Panc1 (cell line): ENCODE measurements around the gene RING1. TPM values are rescaled to one million over a fixed set of nuclear protein-coding genes. Genes with fewer than 3 reads are reported as not detected.

Experiments used
- ATAC-seq: fragments of 200-7000 bp; cut with Tn5 transposase; 2 replicates; pipeline ENCODE4 v1.9.1; 2020; ENCODE audit warnings: mild to moderate bottlenecking, moderate library complexity
- BruUV-seq: library from RNA; stranded (reverse); fragments of 400-500 nt; replicated peaks from 2 replicates; lab custom pipeline; 2021; lab: Mats Ljungman, UMichigan
- CTCF ChIA-PET: fragments of 300-600 bp; sonication (Branson Sonifier 250); formaldehyde crosslinking; loops from one replicate; lab custom pipeline; 2022; ENCODE audit warnings: antibody characterized with exemption; lab: Charles Lee
- POLR2A ChIA-PET: fragments of 300-600 bp; sonication (Branson Sonifier 250); formaldehyde crosslinking; loops from one replicate; lab custom pipeline; 2022; ENCODE audit warnings: antibody characterized with exemption; lab: Charles Lee
- DNase-seq: peaks from one replicate; pipeline ENCODE4 v3.0.0-alpha.2; 2010; ENCODE audit warnings: low read depth, low spot score
- H3K27ac ChIP-seq: 2 replicates; pipeline ENCODE4 v1.5.1; 2011; ENCODE audit warnings: mild to moderate bottlenecking, low read length, inconsistent platforms
- H3K27me3 ChIP-seq: fragments of 200-500 bp; sonication (Bioruptor generic); 2 replicates; pipeline ENCODE4 v1.6.0; 2014; ENCODE audit warnings: low read length, inconsistent platforms; ENCODE audit not compliant: control insufficient read depth, insufficient read depth
- H3K36me3 ChIP-seq: fragments of 200-500 bp; sonication (Bioruptor generic); 2 replicates; pipeline ENCODE4 v1.5.1; 2014; ENCODE audit warnings: inconsistent platforms, mild to moderate bottlenecking, low read length, moderate library complexity; ENCODE audit not compliant: control insufficient read depth, insufficient read depth
- H3K4me1 ChIP-seq: 2 replicates; pipeline ENCODE4 v1.5.1; 2011; ENCODE audit warnings: inconsistent platforms, mild to moderate bottlenecking, low read length, moderate library complexity; ENCODE audit not compliant: control insufficient read depth, insufficient read depth
- H3K4me3 ChIP-seq, 2 experiments: 2 replicates each; pipeline ENCODE4 v1.5.1; 2011 to 2012; ENCODE audit warnings: low read depth in 2 of 2, low read length in 2 of 2, mild to moderate bottlenecking in 2 of 2, inconsistent platforms in 1 of 2, moderate library complexity in 1 of 2
- H3K9me3 ChIP-seq: fragments of 200-500 bp; sonication (Bioruptor generic); 2 replicates; pipeline ENCODE4 v1.5.1; 2014; ENCODE audit warnings: low read depth, mild to moderate bottlenecking, inconsistent platforms, low read length, moderate library complexity; ENCODE audit not compliant: control insufficient read depth, insufficient read depth
- CTCF ChIP-seq: fragments of 450-650 bp; IDR thresholded peaks from 2 replicates; pipeline ENCODE4 v1.5.1; 2017; ENCODE audit warnings: mild to moderate bottlenecking
- POLR2AphosphoS5 ChIP-seq: IDR thresholded peaks from 2 replicates; pipeline ENCODE4 v1.6.1; 2012; ENCODE audit warnings: mild to moderate bottlenecking, low read depth, low read length, moderate library complexity
- REST ChIP-seq, 2 experiments: IDR thresholded peaks; 2 replicates each; pipeline ENCODE4 v1.6.1; 2011 to 2012; ENCODE audit warnings: low read depth in 2 of 2, control low read depth in 1 of 2, low read length in 1 of 2, mild to moderate bottlenecking in 1 of 2, moderate library complexity in 1 of 2; ENCODE audit not compliant: insufficient read depth in 1 of 2
- SIN3A ChIP-seq: IDR thresholded peaks from 2 replicates; pipeline ENCODE4 v1.6.1; 2012; ENCODE audit warnings: low read depth, mild to moderate bottlenecking, low read length, moderate library complexity, borderline replicate concordance; ENCODE audit not compliant: insufficient read depth
- TCF7L2 ChIP-seq: IDR thresholded peaks from 2 replicates; pipeline ENCODE4 v1.6.1; 2011; ENCODE audit warnings: mild to moderate bottlenecking, low read depth, low read length, inconsistent platforms
- in situ Hi-C: cut with HindIII; loops from 2 replicates; pipeline ENCODE4 v1.10.0; 2016; ENCODE audit warnings: low sequenced_read_pairs, low pct_unique_long_range_greater_than_20kb
- intact Hi-C: fragments of 100-400 bp; cut with micrococcal nuclease; formaldehyde crosslinking; loops from one replicate; pipeline ENCODE4 v1.10.0; 2022; ENCODE audit not compliant: unreplicated experiment
- total RNA-seq: library from RNA; stranded (reverse); gene quantifications from one replicate; pipeline ENCODE4 v1.2.1, GENCODE V29; 2021; ENCODE audit not compliant: unreplicated experiment

Gene RING1
- total RNA-seq, 1 experiment from 2014 or later, result 33.7 TPM

GRCh38 chr6:33241968-33242367 is 33.7 kb downstream of the RING1 start:
- ChIA-PET POLR2A (no interaction called here), CTCF (no interaction called here)
- H3K27ac ChIP-seq, result no peak overlapping the region
- H3K9me3 ChIP-seq, result no peaks in the 10 kb centered on the region
- no peak overlapping the region for H3K4me3 ChIP-seq
- in situ Hi-C loops (no loop called here), intact Hi-C loops (loop anchor here (10.0 kb wide), 1 partner anchor 227 kb away; no protein-coding TSS in a partner anchor)
- H3K27me3 ChIP-seq, result no peaks in the 10 kb centered on the region
- no TSS peak for BruUV-seq
- no peak for TF ChIP-seq TCF7L2
- no peak for TF ChIP-seq CTCF
- TF ChIP-seq SIN3A, result no peak
- no peak for TF ChIP-seq POLR2AphosphoS5
- no peak for TF ChIP-seq REST (IDR thresholded peaks at IDR 0.05; ENCODE audit: insufficient read depth in 1 of 2, low read depth in 2 of 2, low read length in 1 of 2)
- DNase-seq, result no peak
- no peaks in the 10 kb centered on the region for H3K4me1 ChIP-seq
- ATAC-seq, result no peak
- no peaks in the 10 kb centered on the region for H3K36me3 ChIP-seq

GRCh38 chr6:33243476-33243875 is 35.2 kb downstream of the RING1 start:
- H3K4me1 ChIP-seq, result no peaks in the 10 kb centered on the region
- CTCF ChIA-PET, result interaction anchor here (0.6 kb wide), 1 partner anchor 213 kb away, joined by 4 read pairs; no protein-coding TSS in a partner anchor
- no peak overlapping the region for H3K27ac ChIP-seq
- H3K4me3 ChIP-seq, result no peak overlapping the region
- TF ChIP-seq TCF7L2 (no peak), SIN3A (no peak), CTCF (no peak), REST (IDR thresholded peaks at IDR 0.05; ENCODE audit: insufficient read depth in 1 of 2, low read depth in 2 of 2, low read length in 1 of 2) (no peak), POLR2AphosphoS5 (no peak)
- H3K27me3 ChIP-seq, result no peaks in the 10 kb centered on the region
- BruUV-seq, result no TSS peak
- H3K36me3 ChIP-seq, result no peaks in the 10 kb centered on the region
- POLR2A ChIA-PET, result interaction anchor here (0.7 kb wide), 1 partner anchor 33 kb away, joined by 6 read pairs; the partner anchor contains the start of gene B3GALT4
- intact Hi-C loops (loop anchor here (10.0 kb wide), 1 partner anchor 229 kb away; no protein-coding TSS in a partner anchor), in situ Hi-C loops (no loop called here)
- DNase-seq (no peak), ATAC-seq (no peak)
- no peaks in the 10 kb centered on the region for H3K9me3 ChIP-seq
